SK-N-SH treated with all-trans-retinoic acid at 6 μM for 48 hours (cell line): Measurements from ENCODE around the gene BIK.

Experiments used
- ATAC-seq: fragments of 200-7000 bp; cut with Tn5 transposase; 3 replicates; pipeline ENCODE4 v1.9.1; 2020; ENCODE audit warnings: mild to moderate bottlenecking, moderate library complexity
- ARNTL ChIP-seq: fragments of 450-650 bp; formaldehyde crosslinking; IDR thresholded peaks from 2 replicates; pipeline ENCODE4 v1.5.0; 2020; ENCODE audit warnings: low read depth, mild to moderate bottlenecking, moderate library complexity, borderline replicate concordance
- BACH2 ChIP-seq: fragments of 250-450 bp; sonication (Bioruptor Pico); IDR thresholded peaks from 2 replicates; pipeline ENCODE4 v1.9.0; 2021; ENCODE audit warnings: mild to moderate bottlenecking, borderline replicate concordance
- CSDC2 ChIP-seq: fragments of 250-450 bp; sonication (Bioruptor Pico); IDR thresholded peaks from 2 replicates; pipeline ENCODE4 v1.5.0; 2020; ENCODE audit warnings: mild to moderate bottlenecking, moderate library complexity
- ESRRG ChIP-seq: fragments of 250-450 bp; sonication (Bioruptor Pico); IDR thresholded peaks from 2 replicates; pipeline ENCODE4 v1.6.1; 2021; ENCODE audit warnings: mild to moderate bottlenecking
- GLIS3 ChIP-seq: fragments of 250-450 bp; sonication (Bioruptor Pico); IDR thresholded peaks from 2 replicates; pipeline ENCODE4 v1.5.0; 2020; ENCODE audit warnings: mild to moderate bottlenecking, moderate library complexity
- ISL1 ChIP-seq: fragments of 250-450 bp; sonication (Bioruptor Pico); IDR thresholded peaks from 2 replicates; pipeline ENCODE4 v2.1.2; 2022; ENCODE audit warnings: mild to moderate bottlenecking, moderate library complexity
- OSR1 ChIP-seq: fragments of 250-450 bp; sonication (Bioruptor Pico); IDR thresholded peaks from 2 replicates; pipeline ENCODE4 v1.8.0; 2022; ENCODE audit warnings: moderate library complexity, mild to moderate bottlenecking, inconsistent platforms
- PPARA ChIP-seq: fragments of 250-450 bp; sonication (Bioruptor Pico); IDR thresholded peaks from 2 replicates; pipeline ENCODE4 v1.5.0; 2020; ENCODE audit warnings: mild to moderate bottlenecking, borderline replicate concordance
- RARB ChIP-seq: fragments of 250-450 bp; sonication (Bioruptor Pico); IDR thresholded peaks from 2 replicates; pipeline ENCODE4 v1.8.0; 2021; ENCODE audit warnings: mild to moderate bottlenecking, moderate library complexity
- SNAI2 ChIP-seq: fragments of 250-450 bp; sonication (Bioruptor Pico); IDR thresholded peaks from 2 replicates; pipeline ENCODE4 v1.5.0; 2020; ENCODE audit warnings: mild to moderate bottlenecking, moderate library complexity
- TCF4 ChIP-seq: fragments of 250-450 bp; sonication (Bioruptor Pico); IDR thresholded peaks from 2 replicates; pipeline ENCODE4 v1.8.0; 2021; ENCODE audit warnings: mild to moderate bottlenecking, moderate library complexity, borderline replicate concordance
- TOX ChIP-seq: fragments of 250-450 bp; sonication (Bioruptor Pico); IDR thresholded peaks from 2 replicates; pipeline ENCODE4 v1.8.0; 2021; ENCODE audit warnings: mild to moderate bottlenecking, moderate library complexity, borderline replicate concordance
- ZC3H10 ChIP-seq: fragments of 250-450 bp; sonication (Bioruptor Pico); IDR thresholded peaks from 2 replicates; pipeline ENCODE4 v1.5.1; 2021; ENCODE audit warnings: mild to moderate bottlenecking, moderate library complexity
- ZFP30 ChIP-seq: fragments of 450-650 bp; formaldehyde crosslinking; IDR thresholded peaks from 2 replicates; pipeline ENCODE4 v1.5.0; 2022; ENCODE audit warnings: mild to moderate bottlenecking, moderate library complexity
- ZNF565 ChIP-seq: fragments of 450-650 bp; formaldehyde crosslinking; conservative IDR thresholded peaks from 2 replicates; pipeline ENCODE4 v1.5.0; 2020; ENCODE audit warnings: low read depth, mild to moderate bottlenecking, moderate library complexity
- ZNF70 ChIP-seq: fragments of 450-650 bp; formaldehyde crosslinking; IDR thresholded peaks from 2 replicates; pipeline ENCODE4 v1.5.0; 2020; ENCODE audit warnings: mild to moderate bottlenecking, moderate library complexity
- ZNF8 ChIP-seq: fragments of 450-650 bp; formaldehyde crosslinking; IDR thresholded peaks from 2 replicates; pipeline ENCODE4 v1.5.0; 2020; ENCODE audit warnings: mild to moderate bottlenecking, moderate library complexity
- TF ChIP-seq, protein P1 (sequence below): fragments of 250-450 bp; sonication (Bioruptor Pico); IDR thresholded peaks from 2 replicates; pipeline ENCODE4 v1.5.1; 2021; ENCODE audit warnings: mild to moderate bottlenecking, moderate library complexity
- TF ChIP-seq, protein P2 (sequence below): fragments of 250-450 bp; sonication (Bioruptor Pico); IDR thresholded peaks from 2 replicates; pipeline ENCODE4 v1.8.0; 2020; ENCODE audit warnings: mild to moderate bottlenecking, moderate library complexity, borderline replicate concordance
- TF ChIP-seq, protein P3 (sequence below): fragments of 250-450 bp; sonication (Bioruptor Pico); IDR thresholded peaks from 2 replicates; pipeline ENCODE4 v1.8.0; 2021; ENCODE audit warnings: low read depth, mild to moderate bottlenecking, moderate library complexity, borderline replicate concordance
- TF ChIP-seq, protein P4 (sequence below): fragments of 250-450 bp; sonication (Bioruptor Pico); IDR thresholded peaks from 2 replicates; pipeline ENCODE4 v1.5.1; 2020; ENCODE audit warnings: low read depth, mild to moderate bottlenecking, moderate library complexity
- TF ChIP-seq, protein P5 (sequence below): fragments of 250-450 bp; sonication (Bioruptor Pico); IDR thresholded peaks from 2 replicates; pipeline ENCODE4 v1.5.0; 2020; ENCODE audit warnings: mild to moderate bottlenecking, moderate library complexity

The BIK gene

DNA sequence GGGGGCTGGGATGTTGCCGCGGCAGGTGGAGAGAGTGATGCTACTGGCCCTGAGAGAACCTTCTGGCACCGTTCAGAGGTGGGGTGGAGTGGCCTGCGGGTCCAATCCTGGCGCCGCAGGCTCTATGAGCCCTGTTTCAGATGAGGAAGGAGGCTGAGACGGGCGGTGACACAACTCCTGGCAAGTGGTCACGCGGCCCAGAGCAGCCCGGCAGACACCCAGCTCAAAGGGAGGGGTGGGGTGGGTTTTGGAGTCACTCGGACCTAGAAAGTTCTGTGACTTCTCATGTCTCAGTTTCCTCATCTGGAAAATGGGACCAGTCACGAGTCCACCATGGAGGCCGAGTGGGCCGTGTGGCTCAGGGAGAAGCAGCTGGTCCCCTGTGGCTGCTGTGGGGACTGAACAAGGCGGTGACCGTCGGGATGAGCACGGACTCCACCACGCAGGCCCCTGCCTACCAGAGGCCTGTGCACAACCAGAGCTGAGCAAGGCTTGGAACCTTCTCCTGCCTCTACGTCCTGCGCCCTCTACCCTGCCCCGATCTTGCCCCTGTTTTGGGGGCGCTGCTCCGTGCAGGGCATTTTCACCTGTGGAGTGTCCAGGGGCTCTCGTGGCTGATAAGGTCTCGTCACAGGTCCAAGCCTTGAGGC, 44.5 kb downstream of the BIK start:
- no peak for TF ChIP-seq ISL1
- no peak for TF ChIP-seq TCF4 (CRISPR knock-in tag)
- no peak for TF ChIP-seq ZFP30 (CRISPR knock-in tag)
- TF ChIP-seq, protein P1, sequence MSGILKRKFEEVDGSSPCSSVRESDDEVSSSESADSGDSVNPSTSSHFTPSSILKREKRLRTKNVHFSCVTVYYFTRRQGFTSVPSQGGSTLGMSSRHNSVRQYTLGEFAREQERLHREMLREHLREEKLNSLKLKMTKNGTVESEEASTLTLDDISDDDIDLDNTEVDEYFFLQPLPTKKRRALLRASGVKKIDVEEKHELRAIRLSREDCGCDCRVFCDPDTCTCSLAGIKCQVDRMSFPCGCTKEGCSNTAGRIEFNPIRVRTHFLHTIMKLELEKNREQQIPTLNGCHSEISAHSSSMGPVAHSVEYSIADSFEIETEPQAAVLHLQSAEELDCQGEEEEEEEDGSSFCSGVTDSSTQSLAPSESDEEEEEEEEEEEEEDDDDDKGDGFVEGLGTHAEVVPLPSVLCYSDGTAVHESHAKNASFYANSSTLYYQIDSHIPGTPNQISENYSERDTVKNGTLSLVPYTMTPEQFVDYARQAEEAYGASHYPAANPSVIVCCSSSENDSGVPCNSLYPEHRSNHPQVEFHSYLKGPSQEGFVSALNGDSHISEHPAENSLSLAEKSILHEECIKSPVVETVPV = no peak
- no peak for TF ChIP-seq RARB (CRISPR knock-in tag)
- no peak for TF ChIP-seq BACH2 (CRISPR knock-in tag)
- TF ChIP-seq PPARA (CRISPR knock-in tag) = no peak
- no peak for TF ChIP-seq ARNTL (CRISPR knock-in tag)
- TF ChIP-seq TOX (CRISPR knock-in tag) = no peak
- no peak for TF ChIP-seq GLIS3 (CRISPR knock-in tag)
- TF ChIP-seq ZC3H10 = no peak
- TF ChIP-seq SNAI2 = no peak
- no peak for TF ChIP-seq ZNF8
- TF ChIP-seq OSR1 = no peak
- TF ChIP-seq CSDC2 (CRISPR knock-in tag) = no peak
- TF ChIP-seq ZNF565 (CRISPR knock-in tag) = no peak
- TF ChIP-seq, all 23 proteins: peak for 0
- ATAC-seq = no peak

DNA sequence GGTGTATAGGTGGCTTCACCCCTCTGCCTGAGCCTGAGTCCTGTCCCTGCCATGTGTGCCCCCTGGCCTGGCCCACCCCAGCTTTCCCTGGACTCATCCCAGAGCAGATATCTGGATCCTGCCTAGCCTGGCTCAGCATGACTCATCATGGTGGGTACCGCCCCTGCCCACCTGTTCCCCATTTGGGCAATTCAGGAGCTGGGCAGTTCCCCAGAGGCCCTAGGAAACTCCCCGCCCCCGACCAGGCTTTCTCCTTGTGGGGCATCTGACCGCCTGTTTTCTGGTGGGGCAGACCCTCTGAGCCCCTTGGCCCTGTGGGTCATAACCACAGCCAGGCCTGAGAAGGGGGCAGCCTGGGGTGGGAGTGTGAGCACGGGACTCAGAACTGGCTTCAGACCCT, 45.2 kb downstream of the BIK start:
- ATAC-seq = no peak
- no peak for TF ChIP-seq ESRRG (CRISPR knock-in tag)

DNA sequence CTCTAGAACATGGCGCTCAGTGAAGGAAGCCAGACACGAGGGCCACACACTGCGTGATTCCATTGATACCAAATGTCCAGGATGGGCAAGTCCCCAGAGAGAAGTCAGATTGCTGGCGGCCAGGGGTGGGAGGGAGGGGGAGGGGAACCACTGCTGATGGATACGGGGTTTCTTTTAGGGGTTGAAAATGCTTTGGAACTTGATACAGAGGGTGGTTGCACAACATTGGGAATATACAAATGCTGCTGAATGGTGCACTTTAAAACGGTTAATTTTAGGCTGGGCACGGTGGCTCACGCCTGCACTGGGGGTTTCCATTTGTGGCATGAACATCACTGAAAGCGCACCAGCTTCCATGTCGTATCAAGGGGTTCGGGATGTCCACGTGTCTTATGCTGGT, 45.9 kb downstream of the BIK start:
- no peak for TF ChIP-seq SNAI2
- TF ChIP-seq, protein P2, sequence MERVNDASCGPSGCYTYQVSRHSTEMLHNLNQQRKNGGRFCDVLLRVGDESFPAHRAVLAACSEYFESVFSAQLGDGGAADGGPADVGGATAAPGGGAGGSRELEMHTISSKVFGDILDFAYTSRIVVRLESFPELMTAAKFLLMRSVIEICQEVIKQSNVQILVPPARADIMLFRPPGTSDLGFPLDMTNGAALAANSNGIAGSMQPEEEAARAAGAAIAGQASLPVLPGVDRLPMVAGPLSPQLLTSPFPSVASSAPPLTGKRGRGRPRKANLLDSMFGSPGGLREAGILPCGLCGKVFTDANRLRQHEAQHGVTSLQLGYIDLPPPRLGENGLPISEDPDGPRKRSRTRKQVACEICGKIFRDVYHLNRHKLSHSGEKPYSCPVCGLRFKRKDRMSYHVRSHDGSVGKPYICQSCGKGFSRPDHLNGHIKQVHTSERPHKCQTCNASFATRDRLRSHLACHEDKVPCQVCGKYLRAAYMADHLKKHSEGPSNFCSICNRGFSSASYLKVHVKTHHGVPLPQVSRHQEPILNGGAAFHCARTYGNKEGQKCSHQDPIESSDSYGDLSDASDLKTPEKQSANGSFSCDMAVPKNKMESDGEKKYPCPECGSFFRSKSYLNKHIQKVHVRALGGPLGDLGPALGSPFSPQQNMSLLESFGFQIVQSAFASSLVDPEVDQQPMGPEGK (CRISPR knock-in tag) = no peak
- TF ChIP-seq TOX (CRISPR knock-in tag) = no peak
- no peak for TF ChIP-seq ZNF70
- no peak for ATAC-seq

DNA sequence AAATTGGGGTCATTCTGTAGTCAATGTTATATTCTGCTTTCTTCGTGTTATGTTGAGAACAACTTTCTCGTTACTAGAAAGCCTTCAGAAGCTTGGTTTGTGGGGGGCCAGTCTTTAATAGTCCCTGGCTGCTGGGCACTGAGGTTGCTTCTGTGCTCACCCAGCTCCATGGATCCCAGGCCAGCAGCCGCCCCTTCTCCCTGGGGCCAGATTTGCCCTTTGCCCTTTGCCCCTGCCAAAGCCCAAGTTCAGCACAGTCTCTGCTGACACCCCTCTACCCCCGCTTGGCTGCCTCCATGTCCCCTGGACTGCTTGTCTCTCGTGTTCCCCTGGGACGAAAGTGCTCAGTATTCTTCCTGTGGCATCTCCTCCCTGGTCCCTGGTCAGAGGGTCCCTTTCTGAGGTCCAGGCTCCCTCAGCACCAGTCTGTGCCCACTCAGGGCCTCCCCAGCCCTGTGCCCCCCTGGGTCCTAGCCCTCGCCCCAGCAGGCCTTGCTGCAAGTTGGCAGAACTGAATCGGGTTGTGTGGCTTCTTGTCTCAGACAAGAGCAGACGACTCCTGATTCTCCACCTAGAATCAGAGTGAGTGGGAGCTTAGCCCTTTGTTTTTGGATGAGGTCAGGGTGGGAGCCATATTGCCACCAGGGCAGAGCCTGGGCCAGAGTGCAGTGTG, 47.5 kb downstream of the BIK start:
- no peak for ATAC-seq
- no peak for TF ChIP-seq ZNF70
- no peak for TF ChIP-seq RARB (CRISPR knock-in tag)
- no peak for TF ChIP-seq ARNTL (CRISPR knock-in tag)
- TF ChIP-seq BACH2 (CRISPR knock-in tag) = no peak
- no peak for TF ChIP-seq OSR1
- TF ChIP-seq, protein P3, sequence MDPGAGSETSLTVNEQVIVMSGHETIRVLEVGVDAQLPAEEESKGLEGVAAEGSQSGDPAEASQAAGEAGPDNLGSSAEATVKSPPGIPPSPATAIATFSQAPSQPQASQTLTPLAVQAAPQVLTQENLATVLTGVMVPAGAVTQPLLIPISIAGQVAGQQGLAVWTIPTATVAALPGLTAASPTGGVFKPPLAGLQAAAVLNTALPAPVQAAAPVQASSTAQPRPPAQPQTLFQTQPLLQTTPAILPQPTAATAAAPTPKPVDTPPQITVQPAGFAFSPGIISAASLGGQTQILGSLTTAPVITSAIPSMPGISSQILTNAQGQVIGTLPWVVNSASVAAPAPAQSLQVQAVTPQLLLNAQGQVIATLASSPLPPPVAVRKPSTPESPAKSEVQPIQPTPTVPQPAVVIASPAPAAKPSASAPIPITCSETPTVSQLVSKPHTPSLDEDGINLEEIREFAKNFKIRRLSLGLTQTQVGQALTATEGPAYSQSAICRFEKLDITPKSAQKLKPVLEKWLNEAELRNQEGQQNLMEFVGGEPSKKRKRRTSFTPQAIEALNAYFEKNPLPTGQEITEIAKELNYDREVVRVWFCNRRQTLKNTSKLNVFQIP (CRISPR knock-in tag) = no peak
- TF ChIP-seq PPARA (CRISPR knock-in tag) = no peak
- TF ChIP-seq CSDC2 (CRISPR knock-in tag) = no peak
- TF ChIP-seq, protein P1 = no peak
- no peak for TF ChIP-seq GLIS3 (CRISPR knock-in tag)
- TF ChIP-seq, protein P2 (CRISPR knock-in tag) = no peak
- TF ChIP-seq ZC3H10 = no peak
- TF ChIP-seq TOX (CRISPR knock-in tag) = no peak
- TF ChIP-seq ESRRG (CRISPR knock-in tag) = no peak
- TF ChIP-seq, protein P4, sequence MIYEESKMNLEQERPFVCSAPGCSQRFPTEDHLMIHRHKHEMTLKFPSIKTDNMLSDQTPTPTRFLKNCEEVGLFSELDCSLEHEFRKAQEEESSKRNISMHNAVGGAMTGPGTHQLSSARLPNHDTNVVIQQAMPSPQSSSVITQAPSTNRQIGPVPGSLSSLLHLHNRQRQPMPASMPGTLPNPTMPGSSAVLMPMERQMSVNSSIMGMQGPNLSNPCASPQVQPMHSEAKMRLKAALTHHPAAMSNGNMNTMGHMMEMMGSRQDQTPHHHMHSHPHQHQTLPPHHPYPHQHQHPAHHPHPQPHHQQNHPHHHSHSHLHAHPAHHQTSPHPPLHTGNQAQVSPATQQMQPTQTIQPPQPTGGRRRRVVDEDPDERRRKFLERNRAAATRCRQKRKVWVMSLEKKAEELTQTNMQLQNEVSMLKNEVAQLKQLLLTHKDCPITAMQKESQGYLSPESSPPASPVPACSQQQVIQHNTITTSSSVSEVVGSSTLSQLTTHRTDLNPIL (CRISPR knock-in tag) = no peak
- no peak for TF ChIP-seq ISL1
- TF ChIP-seq, protein P5, sequence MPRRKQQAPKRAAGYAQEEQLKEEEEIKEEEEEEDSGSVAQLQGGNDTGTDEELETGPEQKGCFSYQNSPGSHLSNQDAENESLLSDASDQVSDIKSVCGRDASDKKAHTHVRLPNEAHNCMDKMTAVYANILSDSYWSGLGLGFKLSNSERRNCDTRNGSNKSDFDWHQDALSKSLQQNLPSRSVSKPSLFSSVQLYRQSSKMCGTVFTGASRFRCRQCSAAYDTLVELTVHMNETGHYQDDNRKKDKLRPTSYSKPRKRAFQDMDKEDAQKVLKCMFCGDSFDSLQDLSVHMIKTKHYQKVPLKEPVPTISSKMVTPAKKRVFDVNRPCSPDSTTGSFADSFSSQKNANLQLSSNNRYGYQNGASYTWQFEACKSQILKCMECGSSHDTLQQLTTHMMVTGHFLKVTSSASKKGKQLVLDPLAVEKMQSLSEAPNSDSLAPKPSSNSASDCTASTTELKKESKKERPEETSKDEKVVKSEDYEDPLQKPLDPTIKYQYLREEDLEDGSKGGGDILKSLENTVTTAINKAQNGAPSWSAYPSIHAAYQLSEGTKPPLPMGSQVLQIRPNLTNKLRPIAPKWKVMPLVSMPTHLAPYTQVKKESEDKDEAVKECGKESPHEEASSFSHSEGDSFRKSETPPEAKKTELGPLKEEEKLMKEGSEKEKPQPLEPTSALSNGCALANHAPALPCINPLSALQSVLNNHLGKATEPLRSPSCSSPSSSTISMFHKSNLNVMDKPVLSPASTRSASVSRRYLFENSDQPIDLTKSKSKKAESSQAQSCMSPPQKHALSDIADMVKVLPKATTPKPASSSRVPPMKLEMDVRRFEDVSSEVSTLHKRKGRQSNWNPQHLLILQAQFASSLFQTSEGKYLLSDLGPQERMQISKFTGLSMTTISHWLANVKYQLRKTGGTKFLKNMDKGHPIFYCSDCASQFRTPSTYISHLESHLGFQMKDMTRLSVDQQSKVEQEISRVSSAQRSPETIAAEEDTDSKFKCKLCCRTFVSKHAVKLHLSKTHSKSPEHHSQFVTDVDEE (CRISPR knock-in tag) = no peak
